ENCODE measurements around the gene ACTL8. TPM values are rescaled to one million over a fixed set of nuclear protein-coding genes. Genes with fewer than 3 reads are reported as not detected.

Gene ACTL8
- total and polyA plus RNA-seq, 2 of the 4 experiments (the other 2 are of a cell fraction), result under 0.01 to 0.07 TPM

DNA sequence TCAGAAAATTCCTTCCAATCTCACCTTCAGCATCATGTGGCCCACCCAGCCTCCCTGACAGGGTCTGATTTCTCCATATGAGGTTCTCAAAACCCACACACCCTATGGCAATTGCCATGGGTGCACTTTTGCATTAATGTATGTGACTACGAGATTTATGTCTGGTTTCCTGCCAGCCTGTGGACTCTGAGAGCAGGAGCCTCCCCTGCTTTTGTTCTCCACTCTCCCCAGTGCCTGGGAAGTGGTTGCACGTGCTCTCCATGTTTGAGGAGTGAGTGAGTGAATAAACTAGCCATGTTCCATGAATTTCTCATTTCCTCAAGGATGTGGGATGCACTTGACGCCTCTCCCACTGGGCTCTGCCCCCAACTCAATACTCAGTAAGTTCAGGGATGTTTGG is 91.2 kb downstream of the ACTL8 start:
- no peak overlapping the region for H3K18ac ChIP-seq (ENCODE audit: low read depth, low read length)

More for the DNA sequence above, 91.2 kb downstream of the ACTL8 start:
- H3K36me3 ChIP-seq (ENCODE audit: control insufficient read depth, insufficient read depth, low read length), result no peaks in the 10 kb centered on the region
- H3K14ac ChIP-seq (replicated peaks; ENCODE audit: low read depth, low read length), result no peak overlapping the region
- WGBS, 2 experiments (ENCODE audit: extremely low coverage in 2 of 2, insufficient read length in 1 of 2), result 0% methylated on average over 1 of the region's 3 CpGs; no CpG with 5 or more reads in 1 of the 2 experiments
- H3K9ac ChIP-seq (ENCODE audit: low read depth, low read length), result no peak overlapping the region
- no peak overlapping the region for H2AK9ac ChIP-seq (replicated peaks; ENCODE audit: low read depth, low read length, poor library complexity)
- no peak for TF ChIP-seq NFE2L2 (IDR thresholded peaks at IDR 0.05; ENCODE audit: low read depth, low read length)
- TF ChIP-seq CHD1 (IDR thresholded peaks at IDR 0.05; ENCODE audit: low read depth, low read length), result no peak
- no peak for TF ChIP-seq RCOR1 (IDR thresholded peaks at IDR 0.05; ENCODE audit: insufficient replicate concordance, low read length)
- no peaks in the 10 kb centered on the region for H3K4me1 ChIP-seq (ENCODE audit: control insufficient read depth, insufficient read depth, low read length)
- H3K23ac ChIP-seq (ENCODE audit: low read depth, low read length), result no peak overlapping the region
- H3K4me2 ChIP-seq (ENCODE audit: low read depth, low read length), result no peak overlapping the region
- no peak overlapping the region for H4K5ac ChIP-seq (ENCODE audit: low read depth, low read length)
- no peak overlapping the region for H3K27ac ChIP-seq (ENCODE audit: insufficient read depth, low read length)
- DNase-seq, result no peak
- no peaks in the 10 kb centered on the region for H3K9me1 ChIP-seq (ENCODE audit: insufficient read depth, low read length)
- H2AK5ac ChIP-seq (ENCODE audit: low read depth, low read length), result no peak overlapping the region
- no peak for ATAC-seq (ENCODE audit: low read depth)
- H2BK20ac ChIP-seq (ENCODE audit: low read depth, low read length), result no peak overlapping the region
- no peaks in the 10 kb centered on the region for H3K79me1 ChIP-seq (ENCODE audit: low read depth in 1 of 2, low read length in 2 of 2)
- in situ Hi-C loops (cut with MboI; ENCODE audit: low sequenced_read_pairs) (no loop called here), intact Hi-C loops (cut with micrococcal nuclease) (no loop called here), dilution Hi-C loops (cut with HindIII; ENCODE audit: low sequenced_read_pairs, unreplicated experiment) (no loop called here)
- H4K20me1 ChIP-seq (ENCODE audit: insufficient read depth, low read length), result no peaks in the 10 kb centered on the region
- no peak overlapping the region for H2BK15ac ChIP-seq (ENCODE audit: low read depth, low read length)
- peaks cover 18% of the 10 kb centered on the region for H3K27me3 ChIP-seq (ENCODE audit: control insufficient read depth, insufficient read depth, low read length)
- no peaks in the 10 kb centered on the region for H3K9me3 ChIP-seq (ENCODE audit: control insufficient read depth, insufficient read depth, low read length)
- H4K8ac ChIP-seq (ENCODE audit: low read depth in 2 of 2, low read length in 2 of 2), result no peak overlapping the region
- H2BK5ac ChIP-seq (ENCODE audit: low read depth, low read length, poor library complexity, severe bottlenecking), result no peak overlapping the region
- no peak overlapping the region for H3K56ac ChIP-seq (ENCODE audit: extremely low read depth, insufficient read depth, low read length)
- H2BK120ac ChIP-seq (ENCODE audit: low read depth, low read length), result no peak overlapping the region
- no peak overlapping the region for H3K4ac ChIP-seq (ENCODE audit: low read depth, low read length)
- BruUV-seq (replicated peaks), result no TSS peak
- no peak overlapping the region for H4K91ac ChIP-seq (ENCODE audit: insufficient read depth, low read depth, low read length)
- ChIA-PET POLR2A (ENCODE audit: unreplicated experiment) (no interaction called here), CTCF (no interaction called here)
- H2AFZ ChIP-seq (replicated peaks; ENCODE audit: low read length, poor library complexity), result no peak overlapping the region
- no peak overlapping the region for H3K4me3 ChIP-seq (ENCODE audit: insufficient read depth, low read depth, low read length)

All from IMR-90 (cell line).